ENCODE measurements around the gene B3GNT2.
"Not testable (repeated sequence)": the region's sequence is repeated elsewhere in the genome, so short reads cannot be mapped to it uniquely, and the experiment has no call there.

Gene B3GNT2

DNA sequence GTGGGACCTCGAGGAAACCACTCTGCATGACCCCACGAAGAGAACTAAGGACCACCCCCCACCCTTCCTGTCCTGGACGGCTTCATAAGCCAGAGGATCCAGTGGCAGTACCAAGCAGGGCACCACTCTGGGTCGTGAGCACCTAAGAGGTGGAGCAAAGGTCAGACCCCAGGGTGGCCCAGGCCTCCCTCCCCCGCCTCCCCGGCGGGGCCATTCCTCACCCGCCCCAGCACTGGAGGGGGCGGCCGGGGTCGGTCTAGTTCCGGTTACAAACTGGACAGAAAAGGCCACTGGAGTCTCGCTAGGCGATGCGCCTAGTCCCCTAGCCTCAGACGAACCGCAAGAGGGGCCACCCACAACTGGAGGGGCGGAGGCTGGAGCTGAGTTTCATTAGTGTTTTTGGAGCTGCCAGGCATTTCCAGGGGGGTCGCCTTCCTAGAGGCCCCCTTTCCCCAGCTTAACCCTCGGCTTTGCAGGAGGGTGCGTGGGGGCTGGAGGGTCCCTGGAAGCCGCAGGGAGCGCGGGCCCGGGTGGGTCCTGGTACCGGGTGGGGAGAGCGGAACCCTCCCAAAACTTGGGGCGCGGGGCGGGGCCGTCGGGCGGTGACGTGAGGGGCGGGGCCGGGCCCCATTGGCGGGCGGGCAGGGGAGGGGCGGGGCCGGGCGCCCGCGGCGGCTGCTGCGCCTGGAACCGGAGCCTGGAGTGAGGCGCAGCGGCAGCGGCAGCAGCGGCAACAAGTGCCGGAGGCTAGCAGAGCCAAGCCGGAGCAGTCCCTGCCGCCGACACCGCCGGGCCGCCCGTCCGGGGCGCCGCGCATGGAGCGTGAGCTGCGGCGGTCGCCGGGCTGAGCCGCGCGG is at the start of gene B3GNT2:
TSS of gene B3GNT2 (plus strand) at position 695 of the 857 bp plus-strand sequence. CDS start 26,106 bp downstream, outside the sequence.
- DNase-seq: peak; percentile 5

DNA sequence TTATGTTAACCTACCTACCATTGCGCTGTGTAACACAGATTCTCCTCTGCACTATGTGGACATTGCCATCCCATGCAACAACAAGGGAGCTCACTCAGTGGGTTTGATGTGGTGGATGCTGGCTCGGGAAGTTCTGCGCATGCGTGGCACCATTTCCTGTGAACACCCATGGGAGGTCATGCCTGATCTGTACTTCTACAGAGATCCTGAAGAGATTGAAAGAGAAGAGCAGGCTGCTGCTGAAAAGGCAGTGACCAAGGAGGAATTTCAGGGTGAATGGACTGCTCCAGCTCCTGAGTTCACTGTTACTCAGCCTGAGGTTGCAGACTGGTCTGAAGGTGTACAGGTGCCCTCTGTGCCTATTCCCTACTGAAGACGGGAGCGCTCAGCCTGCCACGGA is 49.1 kb upstream of the B3GNT2 start:
- DNase-seq: not testable (repeated sequence)

DNA sequence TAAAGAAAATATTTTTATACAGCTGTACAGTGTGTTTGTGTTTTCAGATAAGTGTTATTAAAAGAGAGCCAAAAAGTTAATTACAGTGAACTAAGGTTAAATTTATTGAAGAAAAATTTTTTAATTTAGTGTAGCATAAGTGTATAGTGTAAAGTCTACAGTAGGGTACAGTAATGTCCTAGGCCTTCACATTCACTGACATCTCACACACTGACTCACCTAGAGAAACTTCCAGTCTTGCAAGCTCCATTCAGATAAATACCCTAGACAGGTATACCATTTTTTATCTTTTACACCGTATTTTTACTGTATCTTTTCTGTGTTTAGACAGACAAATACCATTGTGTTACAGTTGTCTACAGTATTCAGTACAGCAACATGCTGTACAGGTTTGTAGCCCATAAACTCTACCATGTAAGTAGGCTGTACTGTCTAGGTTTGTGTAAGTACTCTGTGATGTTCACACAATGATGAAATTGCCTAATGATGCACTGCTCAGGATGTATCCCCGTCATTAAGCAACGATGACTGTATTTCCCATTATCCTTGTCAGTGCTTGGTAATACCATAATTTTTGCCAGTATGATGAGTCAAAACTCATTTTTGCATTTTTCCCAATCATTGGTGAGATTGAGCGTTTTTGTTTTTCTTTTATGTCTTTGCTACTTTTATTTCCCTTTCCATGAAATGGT is 48.2 kb upstream of the B3GNT2 start:
- no peak for DNase-seq

DNA sequence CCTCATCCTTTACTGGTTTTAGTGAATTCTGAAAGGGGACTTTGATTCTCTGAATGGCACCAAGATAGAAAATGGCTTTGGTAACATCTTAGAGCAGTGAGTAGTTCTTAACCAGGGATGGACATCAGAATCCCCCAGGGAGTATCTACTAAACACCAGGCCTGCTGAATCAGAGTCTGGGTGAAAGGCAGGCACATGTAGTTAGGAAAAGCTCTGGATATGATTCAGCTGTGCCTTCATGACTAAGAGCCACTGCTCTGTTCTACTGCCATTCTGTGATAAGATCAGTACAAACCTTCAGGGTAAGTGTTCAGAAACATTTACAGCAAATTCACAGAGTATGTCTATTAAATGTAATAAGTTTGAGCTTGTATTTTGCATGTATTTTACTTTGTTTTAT is 46.2 kb upstream of the B3GNT2 start:
- DNase-seq: no peak

GRCh38 chr2:62150597-62151305 is 45.2 kb upstream of the B3GNT2 start:
- no peak for DNase-seq

DNA sequence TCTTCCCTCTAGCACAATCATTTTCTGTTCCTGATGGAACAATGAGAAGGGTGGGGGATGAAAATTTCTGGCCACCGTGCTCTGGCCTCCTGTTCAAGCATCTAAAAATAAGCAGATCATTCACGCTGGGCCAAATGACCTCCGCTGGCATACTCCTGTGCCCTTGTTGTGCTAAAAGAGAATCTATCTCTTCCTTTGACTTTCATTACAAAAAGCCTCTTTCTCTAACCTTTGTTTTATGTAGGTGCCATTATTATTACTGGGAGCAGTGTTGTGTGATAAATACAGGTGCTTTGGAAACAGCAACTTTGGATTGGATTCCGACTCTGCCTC is 44.6 kb upstream of the B3GNT2 start:
- DNase-seq: no peak

- no peak for DNase-seq
Measured at GRCh38 chr2:62152000-62152399, 43.9 kb upstream of the B3GNT2 start.

GRCh38 chr2:62156861-62157496 is 38.9 kb upstream of the B3GNT2 start:
- DNase-seq: no peak

- DNase-seq: no peak
Measured at GRCh38 chr2:62158444-62159121, 37.3 kb upstream of the B3GNT2 start.

DNA sequence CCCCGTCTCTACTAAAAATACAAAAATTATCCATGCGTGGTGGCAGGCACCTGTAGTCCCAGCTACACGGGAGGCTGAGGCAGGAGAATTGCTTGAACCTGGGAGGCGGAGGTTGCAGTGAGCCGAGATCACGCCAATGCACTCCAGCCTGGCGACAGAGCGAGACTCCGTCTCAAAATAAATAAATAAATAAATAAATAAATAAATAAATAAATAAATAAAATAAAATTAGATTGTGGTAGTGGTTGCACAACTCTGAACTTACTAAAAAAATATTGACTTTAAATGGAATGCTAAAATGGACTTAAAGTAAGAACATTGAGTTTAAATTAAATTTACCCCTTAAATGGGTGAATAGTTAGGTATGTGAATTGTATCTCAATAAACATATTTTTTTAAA is 35.2 kb upstream of the B3GNT2 start:
- not testable (repeated sequence) for DNase-seq

DNA sequence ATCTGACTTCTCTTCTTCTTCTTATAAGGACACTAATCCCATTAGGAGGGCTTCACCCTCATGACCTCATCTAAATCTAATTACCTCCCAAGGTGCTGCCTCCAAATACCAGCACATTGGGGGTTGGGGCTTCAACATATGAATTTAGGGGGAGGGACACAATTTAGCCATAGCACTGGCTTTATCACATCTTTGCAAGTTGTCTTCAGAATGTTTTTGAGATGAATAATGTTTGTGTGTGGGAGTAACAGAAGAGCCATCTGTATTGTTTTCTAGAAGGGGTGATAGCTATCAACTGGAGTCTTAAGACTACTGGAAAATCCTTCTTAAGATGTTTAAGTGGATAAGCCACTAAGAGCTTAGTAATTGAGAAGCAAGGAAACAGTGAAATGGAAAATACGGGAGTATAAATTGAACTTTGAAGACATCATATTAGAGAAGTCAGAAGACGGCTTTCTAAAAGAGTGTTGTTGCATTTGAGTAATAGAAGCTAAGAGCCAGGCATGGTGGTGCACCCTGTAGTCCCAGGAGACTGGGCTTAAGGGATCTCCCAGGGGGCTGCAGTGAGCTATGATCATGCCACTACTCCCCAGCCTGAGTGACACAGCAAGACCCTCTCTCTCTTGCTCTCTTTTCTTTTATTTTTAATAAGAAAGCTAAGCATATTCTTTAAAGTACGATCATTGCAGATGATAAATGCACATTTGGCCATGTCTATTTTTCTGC is 32.6 kb upstream of the B3GNT2 start:
- no peak for DNase-seq

- no peak for DNase-seq
Measured at GRCh38 chr2:62163834-62164233, 32.1 kb upstream of the B3GNT2 start.

DNA sequence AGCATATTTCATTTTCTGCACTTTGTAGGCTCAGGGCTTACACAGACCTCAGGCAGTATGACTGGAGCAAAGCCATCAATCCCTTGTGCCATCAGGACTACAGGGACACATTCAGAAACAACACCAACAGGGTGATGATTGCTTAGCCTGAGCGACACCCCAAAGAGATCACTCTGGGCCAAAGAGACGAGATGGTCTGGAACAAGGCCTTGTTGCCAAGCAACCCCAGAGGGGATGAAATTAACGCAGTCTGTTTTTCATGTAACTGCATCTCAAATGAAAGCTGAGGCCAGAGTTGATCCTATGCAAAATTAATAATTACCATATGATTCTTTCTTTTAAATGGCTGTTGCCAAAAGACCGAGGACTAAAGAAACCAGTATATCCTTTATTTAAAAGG is 20.2 kb upstream of the B3GNT2 start:
- DNase-seq: no peak

GRCh38 chr2:62176801-62177200 is 19.1 kb upstream of the B3GNT2 start:
- DNase-seq: no peak

DNA sequence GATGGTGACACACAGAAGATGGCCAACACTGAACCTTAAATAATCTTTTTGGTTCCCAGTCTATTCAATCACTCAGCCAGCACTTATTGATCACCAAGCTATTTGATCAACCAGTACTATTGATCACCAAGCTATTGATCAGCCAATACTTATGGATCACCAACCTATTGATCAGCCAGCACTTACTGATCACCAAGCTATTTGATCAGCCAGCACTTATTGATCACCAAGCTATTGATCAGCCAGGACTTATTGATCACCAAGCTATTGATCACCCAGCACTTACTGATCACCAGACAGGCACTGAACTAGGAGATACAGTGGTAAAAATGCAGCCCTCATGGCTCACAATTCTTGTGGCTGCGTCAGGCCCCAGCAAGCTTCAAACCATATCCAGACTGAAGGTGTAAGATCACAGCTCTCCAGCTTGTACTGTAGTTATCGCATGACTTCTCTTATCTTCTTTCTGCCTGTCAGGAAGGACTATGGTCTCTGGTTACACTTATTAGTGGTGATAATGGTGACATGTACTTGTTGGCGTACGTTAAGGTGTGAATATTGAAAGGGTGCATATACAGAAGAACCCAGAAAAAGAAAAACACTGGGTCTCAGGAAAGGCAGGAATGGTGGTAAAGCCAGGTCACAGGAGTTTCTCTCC is 18.4 kb upstream of the B3GNT2 start:
- DNase-seq: no peak

GRCh38 chr2:62178741-62179271 is 17.1 kb upstream of the B3GNT2 start:
- no peak for DNase-seq

DNA sequence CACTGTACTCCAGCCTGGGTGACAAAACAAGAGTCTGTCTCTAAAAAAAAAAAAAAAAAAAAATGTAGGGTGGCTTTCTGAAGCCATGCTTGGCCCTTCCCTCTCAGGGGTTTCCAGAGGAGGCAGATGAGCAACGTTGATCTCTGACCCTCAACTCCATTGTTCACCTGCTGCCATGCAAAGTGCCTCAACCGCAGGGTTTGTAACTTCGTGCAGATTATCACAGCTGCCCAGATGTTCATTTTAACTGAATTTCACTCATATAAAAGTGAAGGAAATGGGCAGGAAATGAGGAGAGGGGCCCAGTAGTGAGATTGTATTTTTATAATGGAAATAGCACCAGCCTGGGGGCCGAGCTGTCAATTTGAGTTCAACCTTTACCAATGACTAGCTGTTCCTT is 14.9 kb upstream of the B3GNT2 start:
- DNase-seq: no peak

- DNase-seq: no peak
Measured at GRCh38 chr2:62181843-62182242, 14.1 kb upstream of the B3GNT2 start.

- no peak for DNase-seq
Measured at GRCh38 chr2:62184512-62185230, 11.2 kb upstream of the B3GNT2 start.

DNA sequence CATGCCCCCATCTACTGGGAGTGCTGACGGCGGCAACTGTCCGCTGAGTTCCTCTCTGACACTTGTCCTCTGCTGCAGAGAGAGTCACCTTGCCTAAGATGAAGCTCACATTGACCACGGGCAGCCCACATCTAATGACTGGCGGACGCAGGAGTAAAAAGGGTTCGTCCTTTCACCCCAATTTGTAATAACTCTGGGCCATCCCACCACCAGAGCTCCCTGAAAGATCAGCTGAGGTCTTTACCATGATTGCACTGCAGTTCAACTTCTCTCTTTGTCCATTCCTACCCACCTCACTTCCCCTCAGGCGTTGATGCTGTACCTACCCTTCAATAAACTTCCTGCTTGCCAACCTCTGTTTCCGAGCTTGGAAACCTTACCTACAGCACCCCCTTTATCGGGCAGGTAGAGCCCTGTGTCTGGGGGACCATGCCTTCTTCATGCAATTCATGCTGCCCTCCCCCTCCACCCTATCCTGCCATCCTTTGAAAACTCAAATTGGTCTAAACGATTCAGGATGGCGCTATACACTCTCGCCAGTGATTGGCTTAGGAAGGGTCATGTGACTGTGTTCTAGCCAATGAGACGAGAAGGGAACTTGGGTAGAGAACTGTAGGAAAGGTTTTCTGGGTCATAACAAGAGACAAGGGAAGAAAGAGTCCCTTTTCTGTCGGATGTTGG is 10.3 kb upstream of the B3GNT2 start:
- no peak for DNase-seq

All from NCI-H446 treated with DMSO at 0.1 percent for 48 hours (cell line).